ENCODE measurements around the gene BAK1.

DNA sequence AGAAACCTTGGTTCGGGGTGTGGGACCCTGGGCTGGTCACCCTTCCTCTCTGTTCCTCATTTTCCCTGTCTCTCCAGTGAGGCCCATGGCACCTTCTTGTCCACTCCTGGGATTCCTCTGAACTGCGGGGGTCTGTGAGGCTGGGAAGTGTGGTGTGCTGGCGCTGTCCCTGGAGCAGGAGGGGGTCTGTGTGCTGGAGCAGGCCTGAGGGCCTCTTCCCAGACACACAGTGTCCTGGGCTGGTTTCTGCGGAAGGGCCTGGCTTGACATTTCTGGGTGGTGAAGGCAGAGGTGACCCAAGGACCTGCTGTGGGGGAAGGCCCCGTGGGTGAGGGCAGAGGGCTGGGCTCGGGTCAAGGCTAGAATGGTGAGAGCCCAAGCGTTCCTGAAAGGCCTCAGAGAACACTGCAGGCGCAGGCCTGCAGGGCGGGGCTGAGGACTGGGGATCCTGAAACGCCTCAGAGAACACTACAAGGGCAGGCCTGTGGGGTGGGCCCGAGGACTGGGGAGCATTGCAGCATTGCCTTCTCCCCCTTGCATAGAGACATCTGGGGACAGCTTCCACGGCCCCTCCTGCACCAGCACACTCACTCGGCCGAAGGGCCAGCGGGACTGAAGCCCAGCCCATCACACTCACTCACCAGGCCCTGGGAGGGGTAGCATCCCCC, 10.6 kb upstream of the BAK1 start:
- TF ChIP-seq, protein P1, sequence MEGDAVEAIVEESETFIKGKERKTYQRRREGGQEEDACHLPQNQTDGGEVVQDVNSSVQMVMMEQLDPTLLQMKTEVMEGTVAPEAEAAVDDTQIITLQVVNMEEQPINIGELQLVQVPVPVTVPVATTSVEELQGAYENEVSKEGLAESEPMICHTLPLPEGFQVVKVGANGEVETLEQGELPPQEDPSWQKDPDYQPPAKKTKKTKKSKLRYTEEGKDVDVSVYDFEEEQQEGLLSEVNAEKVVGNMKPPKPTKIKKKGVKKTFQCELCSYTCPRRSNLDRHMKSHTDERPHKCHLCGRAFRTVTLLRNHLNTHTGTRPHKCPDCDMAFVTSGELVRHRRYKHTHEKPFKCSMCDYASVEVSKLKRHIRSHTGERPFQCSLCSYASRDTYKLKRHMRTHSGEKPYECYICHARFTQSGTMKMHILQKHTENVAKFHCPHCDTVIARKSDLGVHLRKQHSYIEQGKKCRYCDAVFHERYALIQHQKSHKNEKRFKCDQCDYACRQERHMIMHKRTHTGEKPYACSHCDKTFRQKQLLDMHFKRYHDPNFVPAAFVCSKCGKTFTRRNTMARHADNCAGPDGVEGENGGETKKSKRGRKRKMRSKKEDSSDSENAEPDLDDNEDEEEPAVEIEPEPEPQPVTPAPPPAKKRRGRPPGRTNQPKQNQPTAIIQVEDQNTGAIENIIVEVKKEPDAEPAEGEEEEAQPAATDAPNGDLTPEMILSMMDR (IDR thresholded peaks at IDR 0.05; ENCODE audit: low read depth, low read length): no peak
- no peak for TF ChIP-seq EZH2phosphoT487 (IDR thresholded peaks at IDR 0.05; ENCODE audit: low read depth)
